Activated naive CD4-positive, alpha-beta T cell treated with anti-CD3 and anti-CD28 coated beads, Interleukin-2, amount 50 U/mL, for 72 hours (primary cell): ENCODE results near the gene GLRA2. TPM values are rescaled to one million over a fixed set of nuclear protein-coding genes. Genes with fewer than 3 reads are reported as not detected.

Experiments used
- ATAC-seq, 2 donors: fragments of 150-1000 bp; cut with Tn5 transposase; 2 replicates each; pipeline ENCODE4 v1.10.0; 2021; ENCODE audit warnings: mild to moderate bottlenecking in 2 of 2, moderate library complexity in 2 of 2
- DNase-seq, 2 donors: peaks; one replicate each; pipeline ENCODE4 v3.0.0; 2021 to 2022; ENCODE audit warnings: low spot score in 2 of 2
- H3K27ac Mint-ChIP-seq, 2 donors: one replicate each; pipeline ENCODE4 v1.8.0; 2022; ENCODE audit warnings: mild to moderate bottlenecking in 2 of 2, mixed read lengths in 2 of 2
- H3K36me3 Mint-ChIP-seq, 2 donors: one replicate each; pipeline ENCODE4 v1.8.0; 2022; ENCODE audit warnings: mixed read lengths in 2 of 2
- H3K9me3 Mint-ChIP-seq, 2 donors: one replicate each; pipeline ENCODE4 v1.8.0; 2022; ENCODE audit warnings: mixed read lengths in 2 of 2
- total RNA-seq, 2 donors: library from RNA; stranded (reverse); gene quantifications; one replicate each; pipeline ENCODE4 v1.2.3, GENCODE V29; 2022

GLRA2 gene
- not detected for total RNA-seq

DNA sequence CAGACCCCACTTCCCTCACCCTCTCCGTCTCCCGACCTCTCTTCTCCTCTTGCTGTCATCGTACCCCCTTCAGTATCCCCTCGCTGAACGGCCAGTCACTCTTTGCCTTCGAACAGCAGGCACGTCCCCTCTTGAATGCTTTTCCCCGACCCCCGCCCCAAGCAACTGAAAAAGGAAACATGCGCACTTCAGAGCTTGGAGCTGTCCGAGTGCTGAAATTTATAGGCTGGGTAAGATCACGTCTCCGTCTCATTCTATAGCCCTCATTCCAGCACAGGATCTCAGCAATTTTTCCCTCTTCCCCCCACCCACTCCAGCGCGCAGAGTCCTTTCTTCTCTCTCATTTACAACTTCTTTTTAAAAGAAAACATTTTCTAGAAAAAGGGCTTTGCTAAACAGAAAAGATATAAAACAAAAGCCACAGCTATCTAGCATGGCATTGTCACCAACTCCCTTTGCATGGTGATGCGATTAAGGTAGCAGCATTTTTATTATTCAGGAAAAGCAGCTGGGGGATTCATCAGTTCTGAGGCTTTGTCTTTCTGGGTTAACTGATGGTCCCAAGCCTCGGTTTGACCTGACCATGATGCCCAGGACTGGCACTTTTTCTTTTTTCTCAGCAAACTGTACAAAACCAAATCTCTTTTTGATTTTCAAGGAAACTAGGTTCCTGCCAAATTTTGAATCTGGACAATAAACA is at the start of gene GLRA2:
GLRA2 (plus strand) TSS at position 247 of the 700 bp plus-strand sequence. CDS start 522 bp downstream, outside the sequence.
- Mint-ChIP-seq H3K27ac (no peak within 1 kb of the TSS), H3K36me3 (no peaks in the 10 kb centered on the region), H3K9me3 (no peaks in the 10 kb centered on the region)
- ATAC-seq (no peak), DNase-seq (no peak)

GRCh38 chrX:14489437-14489836 is 39.9 kb upstream of the GLRA2 start:
- ATAC-seq (no peak), DNase-seq (no peak)
- Mint-ChIP-seq H3K27ac (no peak overlapping the region), H3K36me3 (no peaks in the 10 kb centered on the region), H3K9me3 (peaks cover 0 to 4% of the 10 kb centered on the region in 2 donors)

DNA sequence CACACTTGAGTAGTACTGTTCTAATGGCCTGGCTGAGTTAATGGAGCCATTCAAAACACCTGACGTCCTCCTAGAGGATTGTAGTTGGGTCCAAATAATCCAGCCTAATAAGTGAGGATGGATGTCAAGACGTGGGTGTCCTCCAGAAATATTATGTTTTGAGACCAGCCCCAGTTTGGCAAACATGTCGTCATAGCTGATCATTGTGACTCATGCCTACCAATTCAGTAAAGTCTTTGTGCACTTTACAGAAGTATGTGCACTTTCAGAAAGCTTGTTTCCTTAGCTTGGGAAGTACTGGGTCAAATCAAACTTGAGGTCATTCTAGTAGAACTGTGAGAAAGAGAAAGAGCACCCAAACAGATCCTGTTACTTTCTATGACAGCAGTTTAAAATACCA is 37.6 kb upstream of the GLRA2 start:
- Mint-ChIP-seq H3K9me3 (peaks cover 0 to 4% of the 10 kb centered on the region in 2 donors), H3K27ac (no peak overlapping the region), H3K36me3 (no peaks in the 10 kb centered on the region)
- DNase-seq: no peak
- ATAC-seq: no peak

GRCh38 chrX:14496674-14497073 is 32.7 kb upstream of the GLRA2 start:
- no peak for ATAC-seq
- Mint-ChIP-seq H3K9me3 (peaks cover 0 to 3% of the 10 kb centered on the region in 2 donors), H3K27ac (peak overlapping the region; percentile 6 to 86), H3K36me3 (no peaks in the 10 kb centered on the region)
- no peak for DNase-seq

DNA sequence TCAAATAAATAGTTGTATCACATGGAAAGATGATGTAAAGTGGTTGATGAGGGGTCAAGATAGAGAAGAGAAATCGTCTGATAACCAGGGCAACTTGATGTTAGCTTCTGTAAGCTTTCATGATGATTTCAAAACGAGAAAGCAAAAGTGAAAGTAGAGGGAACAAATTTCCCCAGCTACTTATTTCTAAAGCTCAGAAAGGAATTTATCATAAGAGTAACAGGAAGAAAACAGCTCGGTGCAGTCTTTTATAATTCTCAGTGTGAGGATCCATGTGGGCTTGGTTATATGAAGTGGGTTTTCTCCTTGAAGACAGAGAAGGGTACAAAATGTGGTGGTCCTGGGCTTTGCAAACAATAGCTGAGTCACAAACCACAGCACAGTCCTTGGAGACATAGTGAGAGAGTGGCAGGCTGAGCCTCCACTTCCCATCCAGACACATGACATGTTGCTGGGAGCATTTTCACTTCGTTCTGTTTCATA is 32.1 kb upstream of the GLRA2 start:
- no peak for DNase-seq
- Mint-ChIP-seq H3K36me3 (no peaks in the 10 kb centered on the region), H3K9me3 (no peaks in the 10 kb centered on the region), H3K27ac (peak overlapping the region; percentile 6 to 86)
- peak; percentile 88 to 96 for ATAC-seq

GRCh38 chrX:14501327-14501726 is 28.0 kb upstream of the GLRA2 start:
- Mint-ChIP-seq H3K36me3 (no peaks in the 10 kb centered on the region), H3K27ac (no peak overlapping the region), H3K9me3 (no peaks in the 10 kb centered on the region)
- DNase-seq (no peak), ATAC-seq (no peak)

- Mint-ChIP-seq H3K27ac (no peak overlapping the region), H3K9me3 (no peaks in the 10 kb centered on the region), H3K36me3 (no peaks in the 10 kb centered on the region)
- ATAC-seq (peak in 1 of 2 donors; percentile 57), DNase-seq (no peak)
Measured at GRCh38 chrX:14504960-14505538, 24.3 kb upstream of the GLRA2 start.

DNA sequence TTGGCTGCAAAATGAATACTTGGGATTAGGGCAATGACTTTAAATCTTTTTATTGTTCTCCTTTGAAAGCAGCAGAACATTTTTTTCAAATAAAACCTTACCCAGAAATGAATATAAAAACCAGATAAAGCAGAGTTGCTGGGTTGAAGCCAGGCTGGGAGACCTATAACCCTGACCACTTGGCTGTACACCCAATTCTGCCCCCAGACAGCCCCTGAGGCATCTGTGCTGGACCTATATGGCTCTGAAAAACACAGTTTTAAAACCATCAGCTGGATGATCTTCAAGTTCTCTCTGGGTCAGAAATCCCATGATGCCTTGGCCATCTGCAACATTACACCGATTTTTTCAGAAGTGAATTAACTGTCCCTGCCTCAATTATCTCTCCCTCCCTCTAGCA is 23.7 kb upstream of the GLRA2 start:
- DNase-seq (no peak), ATAC-seq (no peak)
- Mint-ChIP-seq H3K9me3 (no peaks in the 10 kb centered on the region), H3K27ac (no peak overlapping the region), H3K36me3 (no peaks in the 10 kb centered on the region)

DNA sequence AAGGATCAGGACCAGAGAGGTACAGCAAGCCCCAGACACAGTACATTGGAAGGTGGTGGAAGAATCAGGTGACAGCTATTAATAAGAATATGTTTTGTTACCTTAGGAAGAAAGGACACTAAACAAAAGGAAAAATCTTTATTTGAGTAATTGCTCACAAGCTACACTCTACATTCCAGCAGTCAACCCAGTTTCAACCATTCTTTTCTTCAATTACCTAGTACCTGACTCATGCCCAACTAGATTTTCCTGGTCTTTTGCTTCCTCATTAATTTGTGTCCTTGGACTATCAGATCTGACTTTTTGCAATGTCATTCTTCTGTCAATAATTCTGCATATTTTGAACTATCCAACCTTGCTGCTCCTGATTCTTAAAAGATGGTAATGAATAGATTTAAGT is 22.5 kb upstream of the GLRA2 start:
- Mint-ChIP-seq H3K27ac (no peak overlapping the region), H3K36me3 (no peaks in the 10 kb centered on the region), H3K9me3 (no peaks in the 10 kb centered on the region)
- no peak for DNase-seq
- no peak for ATAC-seq

- no peaks in the 10 kb centered on the region for H3K9me3 Mint-ChIP-seq
- no peak overlapping the region for H3K27ac Mint-ChIP-seq
- no peaks in the 10 kb centered on the region for H3K36me3 Mint-ChIP-seq
- DNase-seq (no peak), ATAC-seq (no peak)
Measured at GRCh38 chrX:14508025-14508690, 21.2 kb upstream of the GLRA2 start.

DNA sequence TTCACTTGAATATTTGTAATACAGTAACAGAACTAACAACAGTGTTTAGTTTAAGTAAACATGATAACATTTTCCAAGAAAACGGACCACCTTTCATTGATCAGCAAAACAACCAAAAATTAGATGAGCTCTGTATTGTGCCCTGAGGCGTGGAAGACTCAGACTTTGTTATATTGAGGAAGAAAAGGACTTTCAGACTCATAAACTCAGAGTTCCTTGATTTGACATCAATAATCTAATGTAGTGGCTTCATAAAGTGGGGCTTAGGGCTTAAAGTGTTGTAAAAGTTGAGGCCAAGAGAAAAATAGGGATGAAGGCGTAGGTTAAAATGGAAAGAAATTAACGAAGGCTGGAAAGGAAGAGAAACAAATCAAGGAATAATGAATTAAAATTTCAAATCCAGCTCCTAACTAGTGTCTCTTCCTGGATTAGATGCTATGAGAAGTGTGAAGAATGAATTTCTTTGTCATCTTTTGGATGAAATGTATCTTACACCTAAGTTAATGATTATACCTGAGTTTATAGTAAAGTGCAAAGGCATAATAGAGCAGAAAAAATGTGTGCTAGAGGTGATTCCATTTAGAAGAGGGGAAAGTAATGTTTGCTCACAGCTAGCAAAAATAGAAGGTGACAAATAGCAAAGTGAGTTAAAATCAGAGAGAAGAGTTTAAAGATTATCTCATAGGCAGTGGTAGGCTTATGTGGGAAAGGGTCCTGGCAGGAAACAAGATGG is 19.8 kb upstream of the GLRA2 start:
- ATAC-seq (no peak), DNase-seq (no peak)
- Mint-ChIP-seq H3K9me3 (no peaks in the 10 kb centered on the region), H3K27ac (no peak overlapping the region), H3K36me3 (no peaks in the 10 kb centered on the region)

- Mint-ChIP-seq H3K9me3 (no peaks in the 10 kb centered on the region), H3K36me3 (no peaks in the 10 kb centered on the region), H3K27ac (no peak overlapping the region)
- DNase-seq: peak in 1 of 2 donors; percentile 56
- ATAC-seq: peak in 1 of 2 donors; percentile 49
Measured at GRCh38 chrX:14528629-14529289, 577 bp upstream of the GLRA2 start.

DNA sequence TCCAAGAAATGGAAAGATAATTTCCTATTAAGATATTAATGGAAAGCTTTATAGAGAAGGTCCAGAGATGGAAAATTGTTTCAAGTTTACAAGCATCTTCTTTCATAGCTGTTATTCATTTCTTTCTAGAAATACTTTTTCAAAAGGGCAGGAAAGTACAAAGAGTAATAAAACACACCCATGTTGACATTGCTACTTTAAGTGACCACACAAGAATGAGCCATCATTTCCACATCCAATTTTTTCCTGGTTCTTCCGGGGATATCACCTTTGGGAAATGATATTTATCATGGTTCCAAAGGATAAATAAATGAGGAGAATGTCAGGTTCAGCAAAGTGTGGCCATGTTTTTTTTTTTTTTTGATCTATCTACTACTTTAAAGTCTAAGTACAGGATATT is 4.5 kb downstream of the GLRA2 start:
- ATAC-seq (no peak), DNase-seq (no peak)
- no peaks in the 10 kb centered on the region for H3K9me3 Mint-ChIP-seq
- no peaks in the 10 kb centered on the region for H3K36me3 Mint-ChIP-seq
- no peak overlapping the region for H3K27ac Mint-ChIP-seq

DNA sequence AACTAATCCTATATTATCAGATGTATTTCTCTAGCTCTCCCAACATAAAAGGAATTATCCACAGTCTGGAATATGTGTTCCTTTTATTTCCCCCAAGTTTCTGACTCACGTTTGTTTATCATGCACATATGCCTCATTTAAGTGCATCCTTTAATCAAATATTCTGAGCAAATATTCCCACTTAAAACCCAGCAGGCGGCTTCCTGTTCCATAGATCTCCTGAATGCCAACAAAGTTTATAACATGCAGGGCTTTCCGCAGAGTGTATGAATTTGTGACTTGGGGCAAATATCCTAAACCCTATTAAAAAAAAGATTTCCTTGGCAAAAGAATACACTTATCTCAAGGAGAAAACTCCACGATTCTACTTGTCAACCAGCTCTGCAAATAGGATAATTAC is 16.9 kb downstream of the GLRA2 start:
- ATAC-seq: no peak
- Mint-ChIP-seq H3K9me3 (peaks cover 0 to 4% of the 10 kb centered on the region in 2 donors), H3K36me3 (no peaks in the 10 kb centered on the region), H3K27ac (no peak overlapping the region)
- no peak for DNase-seq

- no peaks in the 10 kb centered on the region for H3K36me3 Mint-ChIP-seq
- no peak for ATAC-seq
- DNase-seq: no peak
- no peak overlapping the region for H3K27ac Mint-ChIP-seq
- H3K9me3 Mint-ChIP-seq: peaks cover 0 to 4% of the 10 kb centered on the region in 2 donors
Measured at GRCh38 chrX:14554131-14554715, 24.9 kb downstream of the GLRA2 start.

- peaks cover 0 to 5% of the 10 kb centered on the region in 2 donors for H3K36me3 Mint-ChIP-seq
- no peak for ATAC-seq
- peaks cover 5 to 7% of the 10 kb centered on the region in 2 donors for H3K9me3 Mint-ChIP-seq
- H3K27ac Mint-ChIP-seq: no peak overlapping the region
- DNase-seq: no peak
Measured at GRCh38 chrX:14564058-14564457, 34.7 kb downstream of the GLRA2 start.
